Neural progenitor cell (in vitro differentiated cells): Measurements from ENCODE around the gene CERS6.

Experiments used
- CTCF ChIP-seq: fragments of 200-600 bp; sonication (generic); IDR thresholded peaks from 2 replicates; pipeline ENCODE4 v1.5.1; 2017; ENCODE audit warnings: antibody characterized with exemption, mild to moderate bottlenecking
- EZH2 ChIP-seq: fragments of 200-600 bp; sonication (generic); IDR thresholded peaks from 2 replicates; pipeline ENCODE4 v1.6.1; 2017; ENCODE audit warnings: antibody characterized with exemption, mild to moderate bottlenecking, moderate library complexity
- EZH2phosphoT487 ChIP-seq: fragments of 200-600 bp; sonication (generic); IDR thresholded peaks from 2 replicates; pipeline ENCODE4 v1.6.1; 2017; ENCODE audit warnings: antibody characterized with exemption

- TF ChIP-seq EZH2 (no peak), CTCF (no peak), EZH2phosphoT487 (no peak)
Observed at GRCh38 chr2:168765401-168765800, 309.3 kb downstream of the CERS6 start.
